ENCODE results near the gene KCNQ1. TPM values are rescaled to one million over a fixed set of nuclear protein-coding genes. Genes with fewer than 3 reads are reported as not detected.

KCNQ1 gene
- total RNA-seq, 1 experiment from 2014 or later, result not detected

GRCh38 chr11:2697866-2698265 lies 253.1 kb downstream of the KCNQ1 start:
- TF ChIP-seq EZH2 (IDR thresholded peaks at IDR 0.05; ENCODE audit: low read depth) (no peak), CTCF (conservative IDR thresholded peaks at IDR 0.05) (no peak)
- H3F3A ChIP-seq (ENCODE audit: insufficient read depth, low read depth), result no peaks in the 10 kb centered on the region
- H3K36me3 ChIP-seq (ENCODE audit: low read depth), result no peaks in the 10 kb centered on the region
- H3K27ac ChIP-seq, result no peak overlapping the region
- H3K4me3 ChIP-seq, result peak overlapping the region; percentile 84; the same call in 1 of the 2 replicates
- intact Hi-C loops (cut with micrococcal nuclease; ENCODE audit: unreplicated experiment), result loop anchor here (10.0 kb wide), 1 partner anchor 163 kb away; no protein-coding TSS in a partner anchor
- ChIA-PET CTCF (no interaction called here), POLR2A (ENCODE audit: unreplicated experiment) (no interaction called here)
- TSS peak; percentile 38 for BruUV-seq (replicated peaks)
- no peaks in the 10 kb centered on the region for H3K27me3 ChIP-seq (ENCODE audit: insufficient read depth, low read depth)
- no peaks in the 10 kb centered on the region for H3K9me3 ChIP-seq (ENCODE audit: insufficient read depth, low read depth)
- peaks cover 4% of the 10 kb centered on the region for H4K20me1 ChIP-seq (ENCODE audit: insufficient read depth)
- H3K9me2 ChIP-seq (ENCODE audit: insufficient read depth), result no peaks in the 10 kb centered on the region
- no peak for DNase-seq
- H2AFZ ChIP-seq, result no peak overlapping the region
- peak overlapping the region; percentile 88 for H3K4me2 ChIP-seq
- peaks cover 49% of the 10 kb centered on the region for H3K79me2 ChIP-seq (ENCODE audit: low read depth)
- H3K4me1 ChIP-seq (replicated peaks; ENCODE audit: insufficient read depth), result peaks cover 14% of the 10 kb centered on the region

GRCh38 chr11:2698386-2699184 lies 253.8 kb downstream of the KCNQ1 start:
- intact Hi-C loops (cut with micrococcal nuclease; ENCODE audit: unreplicated experiment), result loop anchor here (10.0 kb wide), 1 partner anchor 164 kb away; no protein-coding TSS in a partner anchor
- Histone ChIP-seq H4K20me1 (ENCODE audit: insufficient read depth) (peaks cover 4% of the 10 kb centered on the region), H3K4me2 (peak overlapping the region; percentile 88), H3K4me1 (replicated peaks; ENCODE audit: insufficient read depth) (peaks cover 14% of the 10 kb centered on the region), H3K9me3 (ENCODE audit: insufficient read depth, low read depth) (no peaks in the 10 kb centered on the region), H3F3A (ENCODE audit: insufficient read depth, low read depth) (no peaks in the 10 kb centered on the region), H3K27me3 (ENCODE audit: insufficient read depth, low read depth) (no peaks in the 10 kb centered on the region), H3K4me3 (peak overlapping the region; percentile 84), H3K27ac (no peak overlapping the region), H3K79me2 (ENCODE audit: low read depth) (peaks cover 49% of the 10 kb centered on the region), H3K9me2 (ENCODE audit: insufficient read depth) (no peaks in the 10 kb centered on the region), H3K36me3 (ENCODE audit: low read depth) (no peaks in the 10 kb centered on the region), H2AFZ (peak overlapping the region; percentile 80)
- TF ChIP-seq EZH2 (IDR thresholded peaks at IDR 0.05; ENCODE audit: low read depth) (no peak), CTCF (conservative IDR thresholded peaks at IDR 0.05) (no peak)
- CTCF ChIA-PET, result no interaction called here
- no TSS peak for BruUV-seq (replicated peaks)
- DNase-seq, result no peak
- POLR2A ChIA-PET (ENCODE audit: unreplicated experiment), result interaction anchor here (0.7 kb wide), 1 partner anchor 1207 kb away, joined by 3 read pairs; no protein-coding TSS in a partner anchor

- intact Hi-C loops (cut with micrococcal nuclease; ENCODE audit: unreplicated experiment), result loop anchor here (10.0 kb wide), 1 partner anchor 164 kb away; no protein-coding TSS in a partner anchor
- H3K4me1 ChIP-seq (replicated peaks; ENCODE audit: insufficient read depth), result peaks cover 14% of the 10 kb centered on the region
- H3K36me3 ChIP-seq (ENCODE audit: low read depth), result no peaks in the 10 kb centered on the region
- H3K4me3 ChIP-seq, result peak overlapping the region; percentile 84
- no peaks in the 10 kb centered on the region for H3F3A ChIP-seq (ENCODE audit: insufficient read depth, low read depth)
- CTCF ChIA-PET, result no interaction called here
- peaks cover 49% of the 10 kb centered on the region for H3K79me2 ChIP-seq (ENCODE audit: low read depth)
- DNase-seq, result peak in 1 of 2 experiments; percentile 20
- no peak overlapping the region for H3K27ac ChIP-seq
- H4K20me1 ChIP-seq (ENCODE audit: insufficient read depth), result peaks cover 4% of the 10 kb centered on the region; the same call in 1 of the 2 replicates
- BruUV-seq (replicated peaks), result no TSS peak
- no peak for TF ChIP-seq EZH2 (IDR thresholded peaks at IDR 0.05; ENCODE audit: low read depth)
- TF ChIP-seq CTCF (conservative IDR thresholded peaks at IDR 0.05), result no peak
- peak overlapping the region; percentile 80 for H2AFZ ChIP-seq
- POLR2A ChIA-PET (ENCODE audit: unreplicated experiment), result interaction anchor here (0.7 kb wide), 1 partner anchor 1206 kb away, joined by 3 read pairs; no protein-coding TSS in a partner anchor
- H3K9me2 ChIP-seq (ENCODE audit: insufficient read depth), result no peaks in the 10 kb centered on the region
- peak overlapping the region; percentile 88 for H3K4me2 ChIP-seq
- no peaks in the 10 kb centered on the region for H3K27me3 ChIP-seq (ENCODE audit: insufficient read depth, low read depth)
- no peaks in the 10 kb centered on the region for H3K9me3 ChIP-seq (ENCODE audit: insufficient read depth, low read depth)
Measured at GRCh38 chr11:2699185-2699530, 254.3 kb downstream of the KCNQ1 start.
